Endothelial cell of umbilical vein (primary cell): ENCODE measurements around the gene MYH7.

ENCODE experiments used
- CTCF ChIP-seq, 2 donors: IDR thresholded peaks; 1 replicate in 1 of 2; 2 replicates in 1 of 2; pipeline ENCODE4 v1.5.1; 2011; ENCODE audit warnings: low read length in 2 of 2, mild to moderate bottlenecking in 2 of 2, moderate library complexity in 2 of 2, control low read depth in 1 of 2, inconsistent platforms in 1 of 2, low read depth in 1 of 2; ENCODE audit not compliant: insufficient read depth in 1 of 2; ENCODE audit errors: extremely low read depth in 1 of 2
- EZH2 ChIP-seq: IDR thresholded peaks from 2 replicates; pipeline ENCODE4 v1.6.1; 2012; ENCODE audit warnings: borderline replicate concordance, low read depth, mild to moderate bottlenecking, moderate library complexity, low read length, inconsistent platforms; ENCODE audit not compliant: severe bottlenecking
- JUN ChIP-seq: IDR thresholded peaks from 2 replicates; pipeline ENCODE4 v1.6.1; 2011; ENCODE audit warnings: borderline replicate concordance, low read depth; ENCODE audit not compliant: insufficient read length, insufficient read depth
- MAX ChIP-seq: IDR thresholded peaks from 2 replicates; pipeline ENCODE4 v1.6.1; 2011; ENCODE audit not compliant: insufficient read depth, insufficient read length
- MYC ChIP-seq: IDR thresholded peaks from one replicate; pipeline ENCODE4 v1.6.1; 2011; ENCODE audit warnings: mild to moderate bottlenecking, low read depth, low read length
- POLR2A ChIP-seq: IDR thresholded peaks from 2 replicates; pipeline ENCODE4 v1.6.1; 2012; ENCODE audit warnings: low read depth, mild to moderate bottlenecking, control low read depth, low read length
- POLR2AphosphoS5 ChIP-seq: IDR thresholded peaks from 2 replicates; pipeline ENCODE4 v1.6.1; 2012; ENCODE audit warnings: low read depth, mild to moderate bottlenecking, control low read depth, low read length, moderate library complexity; ENCODE audit not compliant: insufficient read depth

DNA sequence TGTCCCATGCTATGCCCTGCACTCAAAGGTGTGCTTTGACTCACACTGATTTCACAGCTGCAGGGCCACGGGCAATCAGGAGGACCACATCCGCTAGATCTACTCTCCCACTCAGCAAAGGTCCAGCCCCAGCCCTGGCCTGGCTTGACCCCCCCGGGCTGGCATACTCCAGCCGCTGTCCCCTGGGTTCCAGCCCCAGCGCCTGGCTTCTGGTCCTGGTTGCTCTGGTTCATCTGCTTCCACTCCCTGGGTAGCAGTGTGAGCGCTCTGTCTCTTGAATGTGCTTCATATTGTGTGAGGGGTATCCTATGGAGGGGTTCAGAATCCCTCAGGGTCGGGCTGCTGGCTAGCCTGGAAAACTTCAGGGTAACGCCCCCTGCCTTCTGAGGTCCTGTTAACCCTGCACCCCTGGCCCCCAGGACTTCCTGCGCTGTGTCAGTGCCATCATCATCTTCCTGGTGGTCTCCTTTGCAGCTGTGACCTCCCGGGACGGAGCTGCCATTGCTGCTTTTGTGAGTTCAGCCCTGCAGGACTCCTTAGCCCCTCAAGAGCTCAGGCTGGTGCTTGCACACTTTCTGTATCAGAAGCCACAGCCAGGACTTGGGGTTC is 56.7 kb downstream of the MYH7 start:
- TF ChIP-seq CTCF (IDR thresholded peaks at IDR 0.05; ENCODE audit: extremely low read depth in 1 of 2, insufficient read depth in 1 of 2, low read depth in 1 of 2, low read length in 2 of 2) (no peak), MAX (no peak), POLR2AphosphoS5 (no peak), JUN (no peak), EZH2 (no peak), POLR2A (no peak), MYC (no peak)
